Eye (tissue), 1 donor: ENCODE data around the gene OR14A16.

Source experiments
- DNase-seq: peaks from one replicate; pipeline ENCODE4 v3.0.0-alpha.2; 2015

OR14A16 gene, protein sequence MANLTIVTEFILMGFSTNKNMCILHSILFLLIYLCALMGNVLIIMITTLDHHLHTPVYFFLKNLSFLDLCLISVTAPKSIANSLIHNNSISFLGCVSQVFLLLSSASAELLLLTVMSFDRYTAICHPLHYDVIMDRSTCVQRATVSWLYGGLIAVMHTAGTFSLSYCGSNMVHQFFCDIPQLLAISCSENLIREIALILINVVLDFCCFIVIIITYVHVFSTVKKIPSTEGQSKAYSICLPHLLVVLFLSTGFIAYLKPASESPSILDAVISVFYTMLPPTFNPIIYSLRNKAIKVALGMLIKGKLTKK

DNA sequence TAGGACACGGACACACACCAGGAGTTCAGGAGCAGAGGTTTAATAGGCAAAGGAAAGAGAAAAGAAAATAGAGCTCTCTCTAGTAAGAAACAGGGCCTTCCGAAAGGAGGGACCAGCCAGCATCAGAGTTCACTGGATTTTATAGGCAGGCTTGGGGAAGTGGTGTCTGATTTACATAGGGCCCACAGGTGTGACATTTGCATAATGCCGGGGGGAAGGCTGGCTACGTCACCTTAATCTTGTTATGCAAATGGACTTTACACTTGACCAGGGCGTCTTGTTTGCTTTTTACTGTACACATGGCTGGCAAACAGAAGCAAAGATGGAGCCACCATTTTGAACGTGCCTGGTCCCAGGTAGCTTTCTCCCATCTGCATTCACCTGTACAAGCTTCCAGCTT, at the start of gene OR14A16:
Gene OR14A16 (minus strand): TSS at position 97 of the 400 bp plus-strand sequence. CDS start 8,390 bp downstream, outside the sequence.
- no peak for DNase-seq

DNA sequence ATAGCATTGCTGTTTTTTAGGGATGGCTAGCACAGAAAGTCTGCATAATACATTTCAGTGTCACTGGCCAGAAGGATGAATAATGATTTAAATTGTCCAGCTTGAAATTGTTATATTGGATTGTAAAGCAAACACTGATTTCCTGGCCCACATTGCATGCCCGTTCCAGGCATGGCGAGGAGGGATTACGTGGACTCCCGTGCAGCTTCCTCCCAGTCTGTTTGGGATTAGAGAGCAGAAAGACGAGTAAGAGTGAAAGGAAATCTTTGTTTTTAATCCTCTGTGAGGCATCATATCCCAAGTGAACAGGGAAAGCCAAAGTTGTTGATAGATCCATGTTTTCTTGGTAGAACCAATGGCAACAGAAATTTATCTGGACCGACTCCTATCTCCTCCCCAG, 41.5 kb upstream of the OR14A16 start:
- DNase-seq, result no peak

DNA sequence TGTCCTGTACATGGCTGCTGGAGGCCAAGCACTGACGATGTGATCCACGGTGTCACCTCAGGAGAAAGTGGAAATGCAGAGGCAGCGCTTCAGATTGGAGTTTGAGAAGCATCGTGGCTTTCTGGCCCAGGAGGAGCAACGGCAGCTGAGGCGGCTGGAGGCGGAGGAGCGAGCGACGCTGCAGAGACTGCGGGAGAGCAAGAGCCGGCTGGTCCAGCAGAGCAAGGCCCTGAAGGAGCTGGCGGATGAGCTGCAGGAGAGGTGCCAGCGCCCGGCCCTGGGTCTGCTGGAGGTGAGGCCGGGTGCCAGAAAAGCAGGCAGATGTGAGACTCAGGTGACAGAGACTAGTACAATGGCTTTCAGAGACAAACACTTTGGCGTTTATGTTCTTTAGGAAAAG, 40.7 kb upstream of the OR14A16 start:
- DNase-seq, result no peak

DNA sequence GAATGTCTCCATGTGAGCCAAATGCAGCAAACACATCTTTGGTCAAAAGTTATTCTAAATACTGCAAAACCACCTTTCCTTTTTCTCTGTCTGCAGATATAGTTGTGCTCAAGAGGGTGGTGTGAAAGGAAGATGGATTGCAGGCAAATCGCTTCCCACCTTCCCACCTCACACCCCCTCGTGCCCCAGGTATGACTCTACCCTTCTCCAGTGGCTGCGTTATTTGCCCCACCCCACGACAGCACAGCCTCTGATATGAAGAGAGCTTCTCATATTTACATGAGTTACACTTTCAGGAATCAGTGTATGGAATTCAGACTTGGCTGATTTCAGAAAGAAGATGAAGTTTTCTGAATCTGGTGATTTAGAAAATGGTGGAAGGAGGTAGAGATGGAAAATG, 38.8 kb upstream of the OR14A16 start:
- no peak for DNase-seq

DNA sequence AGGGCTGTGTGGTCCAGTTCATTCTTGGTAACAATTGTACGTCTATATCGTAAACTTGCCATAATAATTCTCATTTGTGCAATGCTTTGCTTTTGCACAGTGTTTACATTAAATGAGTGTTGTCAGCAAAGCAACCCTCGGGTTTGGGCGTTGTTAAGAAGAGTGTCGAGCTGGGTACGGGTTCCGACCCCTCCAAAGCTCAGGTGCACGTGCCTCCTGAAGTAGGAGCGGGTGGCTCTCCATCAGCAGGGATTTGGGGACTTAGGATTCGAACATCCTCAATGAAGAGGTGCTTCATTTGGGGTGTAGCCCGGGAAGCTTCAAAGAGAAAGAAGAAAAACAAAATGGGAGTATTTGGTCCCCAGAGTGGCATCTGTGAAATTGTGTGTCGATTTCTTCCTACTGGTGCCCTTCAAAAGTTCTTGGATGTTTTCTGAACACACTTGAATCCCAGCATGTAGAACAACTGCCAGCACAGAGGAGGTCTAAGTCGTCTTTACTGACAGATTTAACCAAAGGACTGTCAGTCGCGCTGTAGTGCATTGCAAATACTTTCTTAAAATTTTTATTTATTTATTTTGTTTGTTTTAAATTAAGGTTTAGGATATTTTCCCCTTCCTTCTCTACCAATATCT, 34.2 kb upstream of the OR14A16 start:
- DNase-seq, result no peak

DNA sequence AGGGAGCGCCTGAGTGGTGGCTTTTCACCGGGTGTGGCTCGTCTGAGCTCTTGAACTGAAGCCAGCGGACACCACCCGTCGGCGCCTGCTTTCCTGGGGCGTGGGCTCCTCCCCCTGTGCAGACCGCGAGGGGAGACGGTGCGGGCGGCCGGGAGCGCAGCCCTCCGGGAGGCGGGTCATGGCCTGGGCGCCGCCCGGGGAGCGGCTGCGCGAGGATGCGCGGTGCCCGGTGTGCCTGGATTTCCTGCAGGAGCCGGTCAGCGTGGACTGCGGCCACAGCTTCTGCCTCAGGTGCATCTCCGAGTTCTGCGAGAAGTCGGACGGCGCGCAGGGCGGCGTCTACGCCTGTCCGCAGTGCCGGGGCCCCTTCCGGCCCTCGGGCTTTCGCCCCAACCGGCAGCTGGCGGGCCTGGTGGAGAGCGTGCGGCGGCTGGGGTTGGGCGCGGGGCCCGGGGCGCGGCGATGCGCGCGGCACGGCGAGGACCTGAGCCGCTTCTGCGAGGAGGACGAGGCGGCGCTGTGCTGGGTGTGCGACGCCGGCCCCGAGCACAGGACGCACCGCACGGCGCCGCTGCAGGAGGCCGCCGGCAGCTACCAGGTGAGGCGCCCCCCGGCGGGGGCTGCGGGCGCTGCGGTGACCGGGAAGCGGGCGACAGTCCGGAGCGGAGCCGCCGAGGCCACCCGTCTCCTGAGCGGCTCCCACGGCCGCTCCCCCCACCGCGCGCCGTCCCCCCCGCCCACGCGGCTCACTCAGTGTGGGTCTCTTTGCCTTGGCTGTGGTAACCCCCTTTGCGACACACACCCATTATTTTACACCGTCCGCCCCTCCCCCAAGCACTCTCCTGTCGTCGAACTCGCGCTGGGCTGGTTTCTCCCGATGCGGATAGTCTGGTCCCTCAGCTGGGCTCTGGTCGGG, 33.4 kb upstream of the OR14A16 start, which contains the start of gene TRIM58:
Gene TRIM58 (plus strand): TSS at position 119 of the 916 bp plus-strand sequence. CDS start 60 bp downstream, at position 179.
- DNase-seq, result peak; percentile 63

DNA sequence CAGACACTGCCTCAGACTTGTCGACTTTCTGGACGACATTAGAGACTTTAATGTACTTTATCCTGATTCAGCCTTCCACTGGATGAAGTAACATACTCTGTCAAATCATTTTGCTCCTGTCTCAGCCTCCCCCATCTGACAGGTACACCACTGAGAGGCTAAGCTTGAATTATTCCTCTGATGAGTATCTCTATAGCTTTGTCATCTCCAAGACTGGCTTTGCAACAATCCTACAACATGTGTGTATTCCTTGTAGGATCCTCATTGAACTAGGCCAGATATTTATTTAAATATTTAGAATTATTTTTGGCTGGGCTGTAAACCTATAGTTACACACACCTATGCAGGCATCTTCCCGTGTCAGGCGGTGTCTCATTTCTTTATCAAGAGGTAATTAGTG, 32.0 kb upstream of the OR14A16 start:
- no peak for DNase-seq

DNA sequence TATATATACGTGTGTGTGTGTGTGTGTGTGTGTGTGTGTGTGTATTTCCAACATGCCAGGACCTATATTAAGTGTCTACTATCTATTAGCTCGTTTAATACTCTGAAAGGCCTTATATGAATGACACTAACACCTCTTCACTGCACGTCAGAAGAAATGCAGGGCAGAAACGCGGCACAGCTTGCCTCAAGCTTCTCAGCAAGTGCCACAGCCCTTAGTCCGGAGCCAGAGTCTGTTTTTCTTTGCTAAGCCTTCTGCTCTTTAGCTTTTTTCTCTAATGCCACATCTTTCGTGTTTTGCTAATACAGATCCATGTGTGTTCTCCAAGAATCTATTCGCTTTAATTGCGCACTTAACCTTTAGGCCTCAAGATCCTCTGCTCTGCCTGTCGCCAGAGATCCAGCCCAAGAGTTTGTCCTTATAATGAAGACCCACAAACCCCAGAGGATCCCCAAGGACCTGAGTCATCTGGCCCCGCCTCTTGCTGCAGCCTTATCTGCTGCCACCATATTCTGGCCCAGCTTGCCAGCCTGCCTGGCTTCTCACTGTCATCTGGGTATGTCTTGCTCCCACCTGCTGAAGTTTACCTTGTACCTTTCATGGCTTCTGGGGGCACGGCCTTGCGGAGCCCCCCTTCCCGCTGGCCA, 31.1 kb upstream of the OR14A16 start:
- no peak for DNase-seq

DNA sequence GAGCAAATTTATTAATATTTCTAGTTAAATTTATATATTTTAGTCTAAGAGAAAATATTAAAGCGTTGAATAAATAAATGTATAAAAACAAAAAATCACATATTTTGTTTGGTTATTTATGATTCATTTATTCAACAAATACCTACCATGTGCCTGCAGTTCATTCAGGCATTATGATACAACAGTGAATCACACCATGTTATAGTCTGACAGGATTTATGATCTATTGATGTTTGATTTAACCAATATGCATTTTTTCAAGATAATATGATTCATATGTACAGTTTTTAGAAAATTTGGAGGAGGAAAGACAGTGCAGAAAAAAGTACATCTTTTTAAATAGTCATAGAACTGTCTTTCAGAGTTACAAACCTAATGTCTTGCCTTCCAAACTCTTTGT, 25.7 kb upstream of the OR14A16 start:
- DNase-seq, result no peak

DNA sequence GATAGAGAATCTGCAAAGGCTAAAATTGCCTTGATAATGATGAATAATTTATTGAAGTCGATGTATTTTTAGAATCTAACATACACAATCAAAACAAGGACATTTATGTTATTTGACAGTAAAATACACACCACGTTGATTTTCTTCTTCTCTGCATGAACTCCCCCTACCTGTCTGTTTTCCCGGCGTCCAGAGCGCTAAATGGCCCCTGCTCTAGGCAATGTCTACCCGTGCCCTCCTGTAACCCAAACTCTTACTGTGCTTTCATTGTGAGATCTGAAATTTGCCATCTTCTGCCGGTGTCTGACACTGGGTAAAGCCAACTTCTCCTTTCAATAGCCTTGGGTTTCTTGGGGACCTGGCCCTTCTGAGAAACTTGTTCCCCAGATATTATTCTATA, 24.4 kb upstream of the OR14A16 start:
- no peak for DNase-seq

DNA sequence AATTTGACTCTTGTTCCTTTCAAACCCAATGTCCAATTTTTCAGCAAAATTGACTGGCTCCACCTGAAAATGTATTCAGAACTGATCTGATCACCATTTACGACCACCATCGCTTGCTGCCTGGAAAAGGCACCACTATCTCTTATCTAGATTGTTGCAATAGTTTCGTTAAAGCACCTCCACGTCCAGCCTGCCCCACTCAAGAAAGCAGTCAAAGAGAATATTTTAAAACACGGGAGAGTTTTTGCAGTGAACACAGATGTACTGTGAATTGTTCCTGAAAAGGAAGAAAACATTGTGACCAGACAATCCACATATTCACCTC, 21.7 kb upstream of the OR14A16 start:
- no peak for DNase-seq

DNA sequence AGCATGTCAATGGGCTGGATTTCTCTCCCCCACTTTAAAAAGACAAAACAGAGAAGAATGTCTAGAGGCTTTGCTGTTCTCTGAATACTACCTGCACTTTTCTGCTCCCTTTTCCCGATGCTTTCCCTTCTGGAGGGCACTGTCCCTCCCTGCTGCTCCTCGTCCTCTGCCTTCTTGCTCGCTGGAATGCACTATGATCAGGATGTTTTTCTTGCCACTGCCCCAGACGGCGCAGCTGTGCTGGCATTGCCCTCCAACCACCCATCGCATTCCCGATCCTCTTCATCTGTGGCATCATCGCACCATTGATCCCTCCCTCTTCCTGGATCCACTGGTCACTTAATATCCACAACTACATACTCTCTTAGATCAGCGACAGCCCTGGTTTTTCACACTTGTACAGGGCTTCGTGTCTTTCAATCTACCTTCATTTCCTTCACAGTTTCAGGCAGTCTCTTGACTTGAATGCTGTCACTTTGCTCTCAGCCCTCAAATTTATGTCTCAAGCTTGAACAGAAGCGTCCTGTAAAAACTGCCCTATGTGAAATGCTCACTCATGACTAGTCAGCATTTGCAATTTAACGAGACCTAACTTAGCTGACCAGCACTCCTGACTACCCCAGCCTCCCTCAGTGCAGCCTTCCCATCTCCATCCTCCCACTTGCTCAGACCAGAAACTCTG, 21.2 kb upstream of the OR14A16 start:
- no peak for DNase-seq

DNA sequence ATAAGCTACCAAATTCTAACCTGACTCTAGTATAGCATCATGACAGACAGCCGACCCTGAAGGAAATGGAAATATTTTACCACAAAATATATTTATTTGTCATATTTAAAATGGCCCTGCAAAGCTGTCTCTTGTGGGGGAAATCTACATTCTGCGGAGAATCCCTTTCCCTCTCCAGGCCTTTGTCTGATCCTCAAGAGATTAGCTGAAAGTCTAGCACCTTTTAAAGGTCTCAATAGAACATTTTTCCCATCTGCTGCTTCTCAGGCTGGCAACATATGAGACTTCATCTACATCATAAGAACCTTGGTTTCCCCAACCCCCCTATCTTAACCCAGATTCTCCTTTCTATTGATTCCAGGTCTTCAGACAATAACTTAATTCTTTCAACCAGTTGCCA, 19.5 kb upstream of the OR14A16 start:
- no peak for DNase-seq

DNA sequence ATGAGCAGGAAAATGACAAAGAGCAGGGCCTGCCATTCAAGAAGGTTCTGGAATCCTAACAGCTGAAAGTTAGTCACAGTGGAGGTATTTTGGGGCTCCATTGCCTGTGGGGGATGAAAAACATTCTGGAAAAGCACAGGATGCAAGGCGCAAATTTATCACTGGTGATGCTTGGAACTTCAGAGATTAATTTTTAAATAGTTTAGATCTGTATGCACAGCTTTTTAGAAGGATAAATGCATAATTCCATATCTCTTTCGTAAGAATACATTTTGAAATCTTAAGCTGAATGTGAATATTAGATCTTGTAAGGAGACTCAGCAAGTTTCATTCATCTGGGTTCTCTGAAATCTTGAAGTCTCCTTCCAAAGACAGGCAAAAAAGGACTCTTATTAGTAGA, 17.9 kb upstream of the OR14A16 start, which contains the start of gene OR11L1:
Gene OR11L1 (minus strand): TSS at position 101 of the 400 bp plus-strand sequence. CDS start 0 bp downstream, at position 101.
- DNase-seq, result no peak

DNA sequence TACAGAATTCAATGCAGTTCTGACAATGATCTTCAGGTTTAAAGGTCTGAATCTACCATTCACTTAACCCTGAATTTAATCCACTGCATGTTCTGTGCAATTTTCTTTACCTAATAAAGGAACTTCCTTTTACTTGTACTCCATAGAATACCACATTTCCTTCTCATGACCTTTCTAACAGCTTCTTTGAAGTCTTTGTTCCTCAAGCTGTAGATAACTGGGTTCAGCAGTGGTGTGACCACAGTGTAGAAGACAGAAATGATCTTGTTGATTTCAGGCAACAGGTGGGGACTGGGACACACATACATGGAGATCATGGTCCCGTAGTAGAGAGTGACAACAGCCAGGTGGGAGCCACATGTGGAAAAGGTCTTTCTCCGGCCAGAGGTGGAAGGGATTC, 16.9 kb upstream of the OR14A16 start:
- no peak for DNase-seq

DNA sequence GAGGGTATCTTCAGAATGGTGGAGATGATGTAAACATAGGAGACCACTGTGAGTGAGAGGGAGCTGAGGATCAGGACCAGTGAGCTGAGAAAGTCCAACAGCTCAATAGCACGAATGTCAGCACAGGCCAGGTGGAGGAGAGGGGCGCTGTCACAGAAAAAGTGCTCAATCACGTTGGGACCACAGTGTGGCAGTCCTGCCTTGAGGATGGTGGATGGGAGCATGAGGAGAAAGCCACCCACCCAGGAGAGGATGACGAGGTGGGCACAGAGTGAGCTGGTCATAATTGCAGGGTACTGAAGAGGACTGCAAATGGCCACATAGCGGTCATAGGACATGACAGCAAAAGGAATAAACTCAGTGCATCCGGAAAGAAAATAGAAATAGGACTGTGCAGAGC, 9.7 kb upstream of the OR14A16 start:
- DNase-seq, result no peak

DNA sequence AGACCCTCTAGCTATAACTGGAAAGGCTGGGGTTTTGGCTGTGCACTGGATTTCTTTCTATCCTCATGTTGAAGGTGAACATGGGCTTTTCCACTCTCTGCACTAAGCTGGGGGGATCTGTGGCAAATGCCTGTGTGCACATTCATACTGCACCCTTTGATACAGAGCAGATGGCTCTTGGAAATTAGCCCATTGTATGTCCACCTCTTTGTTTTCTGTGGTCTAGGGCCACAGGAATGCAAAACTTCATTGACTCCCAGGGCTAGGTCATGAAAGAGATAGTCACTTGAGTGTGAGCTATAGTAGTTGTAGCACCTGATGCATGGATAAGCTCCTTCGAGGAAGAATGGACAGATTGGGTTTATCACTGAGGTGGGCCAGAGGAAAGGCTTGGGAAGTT, 5.7 kb upstream of the OR14A16 start:
- DNase-seq, result no peak

DNA sequence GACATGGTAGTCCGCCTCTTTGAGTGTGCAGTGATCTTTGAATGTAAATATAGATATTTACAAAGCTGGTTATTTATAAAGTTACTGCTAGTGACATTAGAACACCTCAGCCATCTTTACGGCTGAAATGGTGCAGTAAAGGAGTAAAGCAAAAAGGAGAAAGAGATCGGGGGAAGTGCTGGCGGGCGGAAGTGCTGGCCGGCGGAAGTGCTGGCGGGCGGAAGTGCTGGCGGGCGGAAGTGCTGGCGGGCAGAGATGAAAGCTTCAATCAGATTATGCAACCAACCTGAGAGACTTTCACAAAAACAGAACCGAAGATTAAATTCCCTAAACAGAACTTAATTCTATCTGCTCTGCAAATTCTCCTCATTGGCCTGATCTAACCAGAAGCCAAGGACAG, 1.4 kb upstream of the OR14A16 start:
- no peak for DNase-seq

DNA sequence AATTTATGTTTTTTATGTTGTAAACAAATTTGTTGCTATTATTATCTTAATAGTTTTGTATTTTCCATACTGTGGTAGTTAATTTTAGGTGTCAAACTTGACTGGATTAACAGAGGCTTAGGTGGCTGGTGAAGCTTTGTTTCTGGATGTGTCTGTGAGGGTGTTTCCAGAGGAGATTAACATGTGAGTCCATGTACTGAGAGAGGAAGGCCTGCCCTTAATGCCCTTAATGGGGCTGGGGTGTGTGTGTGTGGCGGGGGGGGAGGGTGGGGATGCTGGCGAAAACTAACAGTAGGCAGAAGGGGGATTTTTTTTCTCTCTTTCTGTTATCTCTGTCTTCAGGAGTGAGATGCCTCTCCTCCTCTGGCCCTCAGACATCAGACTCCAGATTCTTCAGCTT, 1.9 kb downstream of the OR14A16 start:
- no peak for DNase-seq

DNA sequence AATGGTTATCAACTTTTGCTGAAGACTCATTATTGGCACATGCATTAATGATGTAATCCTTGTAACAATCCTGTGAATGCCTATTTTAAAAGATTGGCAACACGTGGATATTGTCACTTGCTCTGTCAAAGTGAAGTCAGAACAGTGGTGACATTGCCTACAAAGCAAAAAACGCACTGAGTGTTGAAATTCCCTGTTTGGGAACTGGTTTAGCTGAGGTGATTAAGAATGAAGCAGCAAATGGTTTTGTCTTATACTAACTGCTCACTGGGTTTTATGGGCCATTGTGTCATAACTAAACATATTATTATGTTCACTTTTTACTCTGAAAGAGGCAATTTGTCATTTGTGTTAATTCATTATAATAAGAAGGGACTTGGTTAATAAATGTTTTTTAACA, 11.3 kb downstream of the OR14A16 start:
- DNase-seq, result no peak

DNA sequence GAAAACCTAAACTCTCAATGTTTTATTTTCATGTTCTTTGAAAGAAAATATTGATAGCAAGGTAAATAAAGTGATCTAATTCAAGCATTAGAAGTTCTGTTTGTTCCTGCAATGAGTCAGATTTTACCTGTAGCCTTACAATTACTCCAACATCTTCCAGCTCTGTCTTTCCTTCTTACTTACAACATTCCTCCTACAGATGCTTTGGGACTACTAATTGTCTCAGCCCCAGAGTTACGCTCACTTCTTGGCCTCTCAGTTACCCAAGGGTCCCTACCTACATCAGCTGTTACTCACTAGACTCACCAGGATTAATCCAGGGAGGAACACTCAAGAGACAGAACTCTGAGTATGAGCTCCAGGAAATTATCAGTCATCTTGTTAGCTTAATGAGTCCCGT, 26.4 kb downstream of the OR14A16 start:
- DNase-seq, result no peak

DNA sequence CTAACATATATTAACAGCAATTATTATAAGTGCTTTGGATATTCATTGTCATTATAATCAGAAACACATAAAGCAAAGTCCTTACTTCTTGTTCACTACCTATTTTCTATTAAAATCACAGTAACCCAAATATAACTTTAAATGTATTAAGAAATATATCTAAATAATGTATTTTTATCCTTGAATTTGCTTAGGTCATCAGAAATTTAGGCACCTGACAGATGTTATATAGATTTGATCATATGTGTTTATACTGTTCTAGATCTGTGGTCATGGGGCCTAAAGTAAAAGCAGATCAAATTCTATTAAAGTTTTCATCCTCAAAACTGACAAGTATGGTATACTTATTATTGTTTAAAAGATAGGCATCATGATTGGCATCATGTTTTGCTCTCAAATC, 54.3 kb downstream of the OR14A16 start:
- DNase-seq, result no peak
